ENCODE results near the gene RAB33B.

RAB33B gene

GRCh38 chr4:139514382-139515059 is 60.6 kb downstream of the RAB33B start:
- TF ChIP-seq SPI1 (IDR thresholded peaks at IDR 0.05; ENCODE audit: borderline replicate concordance, low read depth) = no peak
- TF ChIP-seq GABPA (IDR thresholded peaks at IDR 0.05; ENCODE audit: low read depth) = no peak
- TF ChIP-seq CTCF (IDR thresholded peaks at IDR 0.05; ENCODE audit: insufficient read depth, low read length) = no peak
- TF ChIP-seq POLR2AphosphoS5 (IDR thresholded peaks at IDR 0.05; ENCODE audit: low read depth) = no peak
- TF ChIP-seq REST (IDR thresholded peaks at IDR 0.05; ENCODE audit: insufficient replicate concordance, low read depth) = no peak
- DNase-seq (ENCODE audit: low read depth in 1 of 2, low spot score in 1 of 2) = no peak
- Histone ChIP-seq H3K27ac (replicated peaks) (no peak overlapping the region), H3K27me3 (ENCODE audit: insufficient read depth, poor library complexity, severe bottlenecking) (no peaks in the 10 kb centered on the region), H3K4me3 (replicated peaks; ENCODE audit: insufficient read depth, low read length) (no peak overlapping the region)

- Histone ChIP-seq H3K4me3 (replicated peaks; ENCODE audit: insufficient read depth, low read length) (no peak overlapping the region), H3K27me3 (ENCODE audit: insufficient read depth, poor library complexity, severe bottlenecking) (no peaks in the 10 kb centered on the region), H3K27ac (replicated peaks) (no peak overlapping the region)
- TF ChIP-seq CTCF (IDR thresholded peaks at IDR 0.05; ENCODE audit: insufficient read depth, low read length) (no peak), REST (IDR thresholded peaks at IDR 0.05; ENCODE audit: insufficient replicate concordance, low read depth) (no peak), SPI1 (IDR thresholded peaks at IDR 0.05; ENCODE audit: borderline replicate concordance, low read depth) (no peak), GABPA (IDR thresholded peaks at IDR 0.05; ENCODE audit: low read depth) (no peak), POLR2AphosphoS5 (IDR thresholded peaks at IDR 0.05; ENCODE audit: low read depth) (no peak)
- no peak for DNase-seq (ENCODE audit: low read depth in 1 of 2, low spot score in 1 of 2)
These were observed 61.6 kb downstream of the RAB33B start for GRCh38 chr4:139515531-139515958.

DNA sequence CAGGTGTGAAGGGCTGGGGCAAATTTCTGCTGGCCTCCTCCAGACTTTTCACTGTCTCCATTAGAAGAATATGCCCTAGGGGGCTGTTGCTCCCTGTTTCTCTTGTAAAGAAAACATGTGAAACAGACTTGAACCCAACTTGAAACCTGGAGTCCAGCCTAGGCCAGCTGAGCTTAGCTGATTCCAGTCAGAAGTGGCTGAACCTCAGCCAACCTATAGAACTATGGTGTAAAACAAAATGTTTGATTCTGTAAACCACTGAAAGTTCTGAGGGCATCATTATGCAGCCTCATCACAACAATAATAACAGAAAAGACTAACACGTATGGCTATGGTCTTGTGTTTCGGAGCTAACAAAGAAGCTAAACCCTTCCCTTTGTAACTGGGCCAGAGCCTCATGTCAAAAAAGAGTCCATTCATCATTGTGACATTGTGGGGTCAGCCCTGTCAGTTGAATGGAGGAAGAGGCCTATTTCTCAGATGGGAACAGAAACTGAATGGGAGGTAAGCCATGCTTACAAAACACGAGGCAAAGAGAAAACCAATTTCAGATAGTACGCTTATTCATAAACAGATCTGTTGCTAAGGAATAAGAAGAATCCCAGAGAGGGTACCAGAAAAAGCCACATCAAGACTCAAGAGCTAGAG is 68.0 kb downstream of the RAB33B start:
- DNase-seq (ENCODE audit: low read depth in 1 of 2, low spot score in 1 of 2) = no peak
- Histone ChIP-seq H3K4me3 (replicated peaks; ENCODE audit: insufficient read depth, low read length) (no peak overlapping the region), H3K27ac (replicated peaks) (no peak overlapping the region), H3K27me3 (ENCODE audit: insufficient read depth, poor library complexity, severe bottlenecking) (no peaks in the 10 kb centered on the region)
- TF ChIP-seq GABPA (IDR thresholded peaks at IDR 0.05; ENCODE audit: low read depth) = no peak
- no peak for TF ChIP-seq REST (IDR thresholded peaks at IDR 0.05; ENCODE audit: insufficient replicate concordance, low read depth)
- no peak for TF ChIP-seq POLR2AphosphoS5 (IDR thresholded peaks at IDR 0.05; ENCODE audit: low read depth)
- no peak for TF ChIP-seq CTCF (IDR thresholded peaks at IDR 0.05; ENCODE audit: insufficient read depth, low read length)
- no peak for TF ChIP-seq SPI1 (IDR thresholded peaks at IDR 0.05; ENCODE audit: borderline replicate concordance, low read depth)
